Astrocyte (in vitro differentiated cells and primary cell): ENCODE measurements around the gene CEACAM18. TPM values are rescaled to one million over a fixed set of nuclear protein-coding genes. Genes with fewer than 3 reads are reported as not detected.
"Not testable (repeated sequence)": the region's sequence is repeated elsewhere in the genome, so short reads cannot be mapped to it uniquely, and the experiment has no call there.

Source experiments
- DNase-seq: peaks from one replicate; pipeline ENCODE4 v3.0.0-alpha.2; 2010; ENCODE audit warnings: low read depth
- FAIRE-seq: peaks from 2 replicates; lab custom pipeline; 2011; peaks lifted over from hg19 to GRCh38; lab: Jason Lieb, UNC
- H2AFZ ChIP-seq: 2 replicates; pipeline ENCODE4 v1.6.0; 2012; ENCODE audit warnings: low read depth, low read length, inconsistent platforms
- H3K27ac ChIP-seq: 2 replicates; pipeline ENCODE4 v1.5.1; 2011; ENCODE audit warnings: low read depth, low read length, inconsistent platforms
- H3K27me3 ChIP-seq: 2 replicates; pipeline ENCODE4 v1.6.0; 2011; ENCODE audit warnings: low read length, inconsistent platforms; ENCODE audit not compliant: insufficient read depth
- H3K36me3 ChIP-seq: 2 replicates; pipeline ENCODE4 v1.5.1; 2011; ENCODE audit warnings: low read length, inconsistent platforms; ENCODE audit not compliant: insufficient read depth
- H3K4me1 ChIP-seq: 2 replicates; pipeline ENCODE4 v1.5.1; 2011; ENCODE audit warnings: low read length, inconsistent platforms; ENCODE audit not compliant: insufficient read depth
- H3K4me2 ChIP-seq: 2 replicates; pipeline ENCODE4 v1.6.0; 2012; ENCODE audit warnings: low read length, inconsistent platforms
- H3K4me3 ChIP-seq: 2 replicates; pipeline ENCODE4 v1.5.1; 2011; ENCODE audit warnings: low read depth, mild to moderate bottlenecking, low read length, inconsistent platforms; ENCODE audit not compliant: insufficient read depth
- H3K79me2 ChIP-seq: 2 replicates; pipeline ENCODE4 v1.6.0; 2012; ENCODE audit warnings: mild to moderate bottlenecking, low read length, inconsistent platforms; ENCODE audit not compliant: insufficient read depth
- H3K9ac ChIP-seq: 2 replicates; pipeline ENCODE4 v1.6.0; 2012; ENCODE audit warnings: mild to moderate bottlenecking, low read length, inconsistent platforms
- H3K9me3 ChIP-seq: 2 replicates; pipeline ENCODE4 v1.5.1; 2012; ENCODE audit warnings: low read depth, mild to moderate bottlenecking, low read length, inconsistent platforms; ENCODE audit not compliant: insufficient read depth
- H4K20me1 ChIP-seq: 2 replicates; pipeline ENCODE4 v1.6.0; 2012; ENCODE audit warnings: low read length, inconsistent platforms; ENCODE audit not compliant: insufficient read depth
- H3K27ac Mint-ChIP-seq: one replicate; pipeline ENCODE4 v1.8.0; 2021; ENCODE audit warnings: mild to moderate bottlenecking, mixed read lengths; ENCODE audit not compliant: unreplicated experiment
- H3K27me3 Mint-ChIP-seq: one replicate; pipeline ENCODE4 v1.8.0; 2021; ENCODE audit warnings: low read depth, mixed read lengths; ENCODE audit not compliant: unreplicated experiment
- H3K36me3 Mint-ChIP-seq: one replicate; pipeline ENCODE4 v1.8.0; 2021; ENCODE audit warnings: low read depth, mixed read lengths; ENCODE audit not compliant: unreplicated experiment
- H3K4me1 Mint-ChIP-seq: one replicate; pipeline ENCODE4 v1.8.0; 2021; ENCODE audit warnings: low read depth, mixed read lengths; ENCODE audit not compliant: unreplicated experiment
- H3K4me3 Mint-ChIP-seq: one replicate; pipeline ENCODE4 v1.8.0; 2021; ENCODE audit warnings: mild to moderate bottlenecking, moderate library complexity, mixed read lengths; ENCODE audit not compliant: unreplicated experiment
- H3K9me3 Mint-ChIP-seq: one replicate; pipeline ENCODE4 v1.8.0; 2021; ENCODE audit warnings: mild to moderate bottlenecking, mixed read lengths; ENCODE audit not compliant: unreplicated experiment
- EZH2 ChIP-seq: IDR thresholded peaks from 2 replicates; pipeline ENCODE4 v1.6.1; 2012; ENCODE audit warnings: mild to moderate bottlenecking, low read length, inconsistent platforms; ENCODE audit not compliant: insufficient read depth
- total RNA-seq: library from RNA; stranded (reverse); gene quantifications from 2 replicates; pipeline ENCODE4 v1.2.1, GENCODE V29; 2021
- TF ChIP-seq, protein P1 (sequence below): IDR thresholded peaks from 2 replicates; pipeline ENCODE4 v1.5.1; 2011; ENCODE audit warnings: low read depth, mild to moderate bottlenecking, inconsistent platforms, low read length, moderate library complexity; ENCODE audit not compliant: insufficient read depth

CEACAM18 gene
- total RNA-seq, 1 donor from 2014 or later = not detected

DNA sequence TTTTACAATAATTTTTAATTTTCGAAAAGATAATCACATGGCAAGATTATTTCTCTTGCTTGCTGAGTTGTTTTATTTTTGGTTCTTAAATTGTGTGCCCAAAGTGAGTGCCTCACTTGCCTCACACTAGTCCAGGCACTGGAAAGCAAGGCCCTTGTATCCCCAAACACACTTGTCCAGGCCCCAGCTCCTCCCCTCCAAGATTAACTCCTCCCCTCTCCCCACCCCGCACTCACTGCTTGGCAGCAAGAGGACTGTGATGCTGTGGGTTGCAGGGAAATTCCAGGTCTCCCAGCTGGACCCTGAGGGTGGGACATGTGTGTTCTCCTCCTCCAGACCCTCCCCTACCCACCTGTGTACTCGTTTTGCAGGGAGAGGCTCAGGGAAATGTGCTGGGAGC is 19.3 kb downstream of the CEACAM18 start:
- Histone ChIP-seq H3K79me2 (no peaks in the 10 kb centered on the region), H3K4me3 (no peak overlapping the region), H3K27me3 (no peaks in the 10 kb centered on the region), H3K4me2 (no peak overlapping the region), H3K9ac (no peak overlapping the region), H3K4me1 (no peaks in the 10 kb centered on the region), H4K20me1 (no peaks in the 10 kb centered on the region), H3K36me3 (no peaks in the 10 kb centered on the region), H2AFZ (no peak overlapping the region), H3K9me3 (no peaks in the 10 kb centered on the region), H3K27ac (no peak overlapping the region)
- no peaks in the 10 kb centered on the region for H3K36me3 Mint-ChIP-seq
- TF ChIP-seq EZH2 = no peak
- TF ChIP-seq, protein P1, sequence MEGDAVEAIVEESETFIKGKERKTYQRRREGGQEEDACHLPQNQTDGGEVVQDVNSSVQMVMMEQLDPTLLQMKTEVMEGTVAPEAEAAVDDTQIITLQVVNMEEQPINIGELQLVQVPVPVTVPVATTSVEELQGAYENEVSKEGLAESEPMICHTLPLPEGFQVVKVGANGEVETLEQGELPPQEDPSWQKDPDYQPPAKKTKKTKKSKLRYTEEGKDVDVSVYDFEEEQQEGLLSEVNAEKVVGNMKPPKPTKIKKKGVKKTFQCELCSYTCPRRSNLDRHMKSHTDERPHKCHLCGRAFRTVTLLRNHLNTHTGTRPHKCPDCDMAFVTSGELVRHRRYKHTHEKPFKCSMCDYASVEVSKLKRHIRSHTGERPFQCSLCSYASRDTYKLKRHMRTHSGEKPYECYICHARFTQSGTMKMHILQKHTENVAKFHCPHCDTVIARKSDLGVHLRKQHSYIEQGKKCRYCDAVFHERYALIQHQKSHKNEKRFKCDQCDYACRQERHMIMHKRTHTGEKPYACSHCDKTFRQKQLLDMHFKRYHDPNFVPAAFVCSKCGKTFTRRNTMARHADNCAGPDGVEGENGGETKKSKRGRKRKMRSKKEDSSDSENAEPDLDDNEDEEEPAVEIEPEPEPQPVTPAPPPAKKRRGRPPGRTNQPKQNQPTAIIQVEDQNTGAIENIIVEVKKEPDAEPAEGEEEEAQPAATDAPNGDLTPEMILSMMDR = no peak
- no peaks in the 10 kb centered on the region for H3K4me1 Mint-ChIP-seq
- DNase-seq (no peak), FAIRE-seq (no peak)
- peaks cover 22% of the 10 kb centered on the region for H3K9me3 Mint-ChIP-seq
- no peak overlapping the region for H3K4me3 Mint-ChIP-seq
- no peak overlapping the region for H3K27ac Mint-ChIP-seq
- peaks cover 7% of the 10 kb centered on the region for H3K27me3 Mint-ChIP-seq

DNA sequence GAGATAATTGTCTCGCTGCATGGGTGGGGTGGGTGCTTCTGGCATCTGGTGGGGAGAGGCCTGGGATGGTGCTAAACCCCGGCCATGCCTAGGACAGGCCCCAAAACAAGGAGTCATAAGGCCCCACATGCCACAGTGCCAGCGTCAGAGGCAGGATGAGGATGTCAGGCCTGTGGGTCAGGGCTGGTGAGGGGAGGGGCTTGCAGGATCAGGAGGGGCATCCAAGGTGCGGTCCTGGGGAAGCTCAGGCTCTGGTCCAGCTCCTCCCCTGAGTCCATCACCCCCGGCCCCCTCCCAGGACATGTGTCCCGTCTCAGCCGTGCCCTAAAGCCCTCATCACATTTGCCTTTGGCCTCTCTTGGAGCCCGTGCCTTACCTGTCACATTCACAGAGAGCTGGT is 22.6 kb downstream of the CEACAM18 start:
- not testable (repeated sequence) for H3K36me3 ChIP-seq, H3K27ac Mint-ChIP-seq, H3K36me3 Mint-ChIP-seq, H3K27me3 ChIP-seq, DNase-seq, H3K27me3 Mint-ChIP-seq, H4K20me1 ChIP-seq, H3K4me2 ChIP-seq, H2AFZ ChIP-seq, H3K4me3 ChIP-seq, H3K79me2 ChIP-seq, H3K9me3 ChIP-seq, H3K9ac ChIP-seq, H3K4me1 ChIP-seq, FAIRE-seq, H3K4me3 Mint-ChIP-seq, H3K4me1 Mint-ChIP-seq, H3K27ac ChIP-seq
- peaks cover 12% of the 10 kb centered on the region for H3K9me3 Mint-ChIP-seq

DNA sequence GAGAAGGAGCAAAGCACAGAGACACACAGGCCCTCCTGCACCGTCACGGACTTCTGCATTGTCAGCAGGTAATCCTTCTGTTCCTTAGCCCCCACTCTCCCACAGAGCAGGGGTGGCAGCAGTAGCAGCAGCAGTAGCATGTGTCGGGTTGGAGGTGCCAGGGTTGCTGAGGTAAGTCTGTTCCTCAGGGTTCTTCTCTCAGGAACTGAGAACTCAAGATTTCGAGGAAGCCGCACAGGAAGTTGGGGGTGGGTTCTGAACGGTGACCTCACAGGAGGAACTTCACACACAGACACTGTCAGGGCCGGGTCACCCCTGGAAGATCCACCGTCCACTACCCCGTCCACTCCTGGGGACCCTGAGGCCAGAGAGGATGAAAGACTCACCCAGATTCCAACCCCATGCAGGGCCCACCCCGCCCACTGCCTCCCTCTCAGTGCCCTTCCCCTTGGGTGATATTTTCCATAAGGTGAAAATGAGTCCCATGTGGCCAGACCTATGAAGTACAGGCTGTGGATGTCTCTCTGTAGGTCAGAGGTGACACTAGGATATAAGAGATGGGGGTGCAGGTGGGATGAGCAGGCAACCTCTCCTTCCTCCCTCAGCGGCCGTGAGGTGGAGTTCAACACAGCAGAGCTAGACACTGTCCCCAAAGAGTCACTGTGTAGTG is 23.4 kb downstream of the CEACAM18 start, which contains the start of gene SIGLEC12:
TSS of gene SIGLEC12 (minus strand) at position 207 of the 670 bp plus-strand sequence. CDS start at position 140, 67 bp downstream.
- H3K4me3 ChIP-seq = no peak within 1 kb of the TSS
- DNase-seq (no peak), FAIRE-seq (no peak)
- Mint-ChIP-seq H3K4me3 (no peak within 1 kb of the TSS), H3K27ac (no peak within 1 kb of the TSS), H3K4me1 (no peaks in the 10 kb centered on the region), H3K27me3 (peaks cover 3% of the 10 kb centered on the region), H3K9me3 (peaks cover 12% of the 10 kb centered on the region), H3K36me3 (no peaks in the 10 kb centered on the region)
- H3K4me1 ChIP-seq = no peaks in the 10 kb centered on the region
- no peaks in the 10 kb centered on the region for H3K9me3 ChIP-seq
- TF ChIP-seq, protein P1 = no peak
- TF ChIP-seq EZH2 = no peak
- H3K36me3 ChIP-seq = no peaks in the 10 kb centered on the region
- H3K79me2 ChIP-seq = no peaks in the 10 kb centered on the region
- no peak within 1 kb of the TSS for H3K9ac ChIP-seq
- H3K27me3 ChIP-seq = no peaks in the 10 kb centered on the region
- no peak within 1 kb of the TSS for H3K27ac ChIP-seq
- no peaks in the 10 kb centered on the region for H4K20me1 ChIP-seq
- no peak within 1 kb of the TSS for H3K4me2 ChIP-seq
- H2AFZ ChIP-seq = no peak within 1 kb of the TSS
